Measurements from ENCODE around the gene FNTB. TPM values are rescaled to one million over a fixed set of nuclear protein-coding genes. Genes with fewer than 3 reads are reported as not detected.

Gene FNTB
- total RNA-seq, 1 experiment from 2014 or later = 28.1 TPM

DNA sequence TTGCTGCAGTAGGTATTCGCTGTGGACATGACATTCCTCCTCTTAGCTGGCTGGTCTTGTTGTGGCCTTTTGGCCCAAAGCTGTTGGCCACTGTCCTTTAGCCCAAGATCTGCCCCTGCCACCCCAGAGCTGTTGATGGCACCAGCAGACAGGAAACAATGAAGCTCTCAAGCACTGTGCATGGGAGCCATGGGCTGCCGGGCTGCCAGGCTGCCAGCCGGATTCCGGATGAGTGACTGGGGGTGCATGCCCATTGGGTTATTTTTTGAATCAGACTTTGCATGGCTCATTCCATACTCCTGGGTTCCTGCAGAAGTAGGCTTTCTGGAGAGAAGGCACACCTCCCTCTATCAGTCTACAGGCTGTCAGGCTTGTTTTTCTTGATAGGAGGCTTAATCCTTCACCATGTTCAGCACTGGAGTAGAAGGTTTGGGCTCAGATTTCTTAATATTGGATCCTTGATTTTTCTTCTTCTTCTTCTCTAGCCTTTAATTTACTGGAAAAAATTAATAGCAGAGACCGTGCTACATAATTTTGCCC, 83.2 kb downstream of the FNTB start:
- TF ChIP-seq, protein P1, sequence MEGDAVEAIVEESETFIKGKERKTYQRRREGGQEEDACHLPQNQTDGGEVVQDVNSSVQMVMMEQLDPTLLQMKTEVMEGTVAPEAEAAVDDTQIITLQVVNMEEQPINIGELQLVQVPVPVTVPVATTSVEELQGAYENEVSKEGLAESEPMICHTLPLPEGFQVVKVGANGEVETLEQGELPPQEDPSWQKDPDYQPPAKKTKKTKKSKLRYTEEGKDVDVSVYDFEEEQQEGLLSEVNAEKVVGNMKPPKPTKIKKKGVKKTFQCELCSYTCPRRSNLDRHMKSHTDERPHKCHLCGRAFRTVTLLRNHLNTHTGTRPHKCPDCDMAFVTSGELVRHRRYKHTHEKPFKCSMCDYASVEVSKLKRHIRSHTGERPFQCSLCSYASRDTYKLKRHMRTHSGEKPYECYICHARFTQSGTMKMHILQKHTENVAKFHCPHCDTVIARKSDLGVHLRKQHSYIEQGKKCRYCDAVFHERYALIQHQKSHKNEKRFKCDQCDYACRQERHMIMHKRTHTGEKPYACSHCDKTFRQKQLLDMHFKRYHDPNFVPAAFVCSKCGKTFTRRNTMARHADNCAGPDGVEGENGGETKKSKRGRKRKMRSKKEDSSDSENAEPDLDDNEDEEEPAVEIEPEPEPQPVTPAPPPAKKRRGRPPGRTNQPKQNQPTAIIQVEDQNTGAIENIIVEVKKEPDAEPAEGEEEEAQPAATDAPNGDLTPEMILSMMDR (conservative IDR thresholded peaks at IDR 0.05; ENCODE audit: low read depth, low read length) = no peak
- TF ChIP-seq EZH2 (IDR thresholded peaks at IDR 0.05; ENCODE audit: low read length, unreplicated experiment) = no peak
- TF ChIP-seq EZH2phosphoT487 (IDR thresholded peaks at IDR 0.05; ENCODE audit: borderline replicate concordance, low read length) = no peak
- POLR2A ChIA-PET (ENCODE audit: unreplicated experiment) = no interaction called here
- no peak for DNase-seq
- no peaks in the 10 kb centered on the region for H3K79me2 ChIP-seq (ENCODE audit: low read length)
- peaks cover 12% of the 10 kb centered on the region for H3K4me1 ChIP-seq (ENCODE audit: insufficient read depth, low read length)
- no peaks in the 10 kb centered on the region for H4K20me1 ChIP-seq (ENCODE audit: low read length)
- peak overlapping the region; percentile 42; the same call in 1 of the 2 replicates for H3K27ac ChIP-seq (ENCODE audit: low read length)
- ATAC-seq = peak; percentile 15; the same call in 1 of the 2 replicates
- H3K9ac ChIP-seq (ENCODE audit: low read length) = no peak overlapping the region
- H3K9me3 ChIP-seq (ENCODE audit: low read length) = no peaks in the 10 kb centered on the region
- intact Hi-C loops (cut with micrococcal nuclease) = no loop called here
- H3K36me3 ChIP-seq (ENCODE audit: low read depth, low read length) = peaks cover 15% of the 10 kb centered on the region
- H3K27me3 ChIP-seq (ENCODE audit: low read length) = no peaks in the 10 kb centered on the region
- peak overlapping the region; percentile 77; the same call in 1 of the 2 replicates for H3K4me2 ChIP-seq (ENCODE audit: low read length)
- no peaks in the 10 kb centered on the region for H3F3A ChIP-seq (ENCODE audit: low read length, unreplicated experiment)
- H3K9me2 ChIP-seq (replicated peaks; ENCODE audit: low read length) = no peaks in the 10 kb centered on the region
- 0 out of 2 replicates have a peak overlapping the region, but pooled peaks have one; percentile 73 for H2AFZ ChIP-seq (ENCODE audit: low read length)
- CTCF ChIA-PET = interaction anchor here (0.6 kb wide), 1 partner anchor 70 kb away, joined by 9 read pairs; no protein-coding TSS in a partner anchor
- BruUV-seq (replicated peaks) = no TSS peak
- H3K4me3 ChIP-seq (ENCODE audit: low read length) = no peak overlapping the region

DNA sequence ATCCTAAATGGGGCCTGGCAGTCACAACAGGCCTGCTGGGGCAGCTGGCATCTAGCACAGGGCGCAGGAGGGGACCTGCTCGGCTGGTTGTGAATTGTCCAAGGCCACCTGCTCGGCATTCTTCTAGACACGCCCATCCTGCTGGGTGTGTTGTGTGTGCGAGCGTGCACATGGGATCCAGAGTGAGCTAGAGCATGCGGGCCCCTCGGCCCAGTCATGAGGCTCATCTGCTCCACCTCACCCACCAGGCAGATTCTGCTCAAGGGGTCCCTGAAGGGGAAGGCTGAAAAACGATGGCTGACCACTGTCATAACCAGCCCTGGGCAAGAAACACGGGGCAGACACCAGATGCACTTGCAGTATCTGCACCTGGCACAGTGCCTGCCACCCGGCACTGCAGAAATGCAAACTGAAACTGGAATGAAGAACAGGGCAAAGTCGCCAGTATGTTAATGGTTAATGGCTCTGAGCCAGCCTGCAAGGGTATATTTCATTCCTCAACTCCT, 83.8 kb downstream of the FNTB start:
- Histone ChIP-seq H3K4me1 (ENCODE audit: insufficient read depth, low read length) (peaks cover 12% of the 10 kb centered on the region), H3K9me2 (replicated peaks; ENCODE audit: low read length) (no peaks in the 10 kb centered on the region), H2AFZ (ENCODE audit: low read length) (peak overlapping the region; percentile 73), H3K4me3 (ENCODE audit: low read length) (peak overlapping the region; percentile 56), H4K20me1 (ENCODE audit: low read length) (no peaks in the 10 kb centered on the region), H3K9ac (ENCODE audit: low read length) (peak overlapping the region; percentile 28), H3K27me3 (ENCODE audit: low read length) (no peaks in the 10 kb centered on the region), H3K36me3 (ENCODE audit: low read depth, low read length) (peaks cover 9% of the 10 kb centered on the region), H3K27ac (ENCODE audit: low read length) (peak overlapping the region; percentile 42), H3K4me2 (ENCODE audit: low read length) (peak overlapping the region; percentile 77), H3K79me2 (ENCODE audit: low read length) (no peaks in the 10 kb centered on the region), H3F3A (ENCODE audit: low read length, unreplicated experiment) (no peaks in the 10 kb centered on the region), H3K9me3 (ENCODE audit: low read length) (no peaks in the 10 kb centered on the region)
- TF ChIP-seq EZH2phosphoT487 (IDR thresholded peaks at IDR 0.05; ENCODE audit: borderline replicate concordance, low read length) = no peak
- TF ChIP-seq EZH2 (IDR thresholded peaks at IDR 0.05; ENCODE audit: low read length, unreplicated experiment) = no peak
- TF ChIP-seq, protein P1 (conservative IDR thresholded peaks at IDR 0.05; ENCODE audit: low read depth, low read length) = no peak
- ATAC-seq = peak; percentile 59
- intact Hi-C loops (cut with micrococcal nuclease) = no loop called here
- BruUV-seq (replicated peaks) = no TSS peak
- ChIA-PET POLR2A (ENCODE audit: unreplicated experiment) (interaction anchor here (0.6 kb wide), 1 partner anchor 239 kb away, joined by 3 read pairs; no protein-coding TSS in a partner anchor), CTCF (interaction anchor here (0.6 kb wide), 1 partner anchor 70 kb away, joined by 9 read pairs; no protein-coding TSS in a partner anchor)
- DNase-seq = peak; percentile 64

DNA sequence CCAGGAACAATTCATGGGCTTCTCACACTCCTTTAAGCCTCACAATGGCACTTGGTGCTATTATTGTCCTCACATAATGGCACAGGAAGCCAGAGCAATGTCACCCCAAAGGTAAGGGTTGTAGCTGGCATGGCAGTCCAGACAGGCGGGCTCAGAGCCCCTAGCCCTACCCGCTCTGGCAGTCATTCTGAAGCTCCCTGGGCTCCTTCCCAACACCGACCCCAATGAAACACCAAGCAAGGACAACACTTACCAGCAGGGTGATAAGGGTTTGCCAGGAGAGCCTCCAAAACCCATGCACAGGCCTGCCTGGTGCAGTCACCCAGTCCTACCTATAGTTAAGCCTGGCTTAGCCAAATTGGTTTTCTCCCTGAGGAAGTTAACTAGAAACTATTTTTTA, 84.8 kb downstream of the FNTB start:
- CTCF ChIA-PET = no interaction called here

More for the DNA sequence above, 84.8 kb downstream of the FNTB start:
- BruUV-seq (replicated peaks) = no TSS peak
- Histone ChIP-seq H3K9me3 (ENCODE audit: low read length) (no peaks in the 10 kb centered on the region), H3K79me2 (ENCODE audit: low read length) (no peaks in the 10 kb centered on the region), H3K27ac (ENCODE audit: low read length) (no peak overlapping the region), H3F3A (ENCODE audit: low read length, unreplicated experiment) (no peaks in the 10 kb centered on the region), H4K20me1 (ENCODE audit: low read length) (no peaks in the 10 kb centered on the region), H3K9ac (ENCODE audit: low read length) (no peak overlapping the region), H3K4me2 (ENCODE audit: low read length) (no peak overlapping the region), H2AFZ (ENCODE audit: low read length) (no peak overlapping the region), H3K9me2 (replicated peaks; ENCODE audit: low read length) (no peaks in the 10 kb centered on the region), H3K36me3 (ENCODE audit: low read depth, low read length) (peaks cover 4% of the 10 kb centered on the region), H3K4me3 (ENCODE audit: low read length) (no peak overlapping the region), H3K4me1 (ENCODE audit: insufficient read depth, low read length) (peaks cover 12% of the 10 kb centered on the region), H3K27me3 (ENCODE audit: low read length) (no peaks in the 10 kb centered on the region)
- DNase-seq (no peak), ATAC-seq (no peak)
- POLR2A ChIA-PET (ENCODE audit: unreplicated experiment) = interaction anchor here (0.6 kb wide), 1 partner anchor 240 kb away, joined by 3 read pairs; no protein-coding TSS in a partner anchor
- intact Hi-C loops (cut with micrococcal nuclease) = no loop called here
- TF ChIP-seq EZH2 (IDR thresholded peaks at IDR 0.05; ENCODE audit: low read length, unreplicated experiment) (no peak), EZH2phosphoT487 (IDR thresholded peaks at IDR 0.05; ENCODE audit: borderline replicate concordance, low read length) (no peak)
- TF ChIP-seq, protein P1 (conservative IDR thresholded peaks at IDR 0.05; ENCODE audit: low read depth, low read length) = no peak

Data from PC-3 (cell line).